GM23338 (cell line): ENCODE data around the gene PRSS27. TPM values are rescaled to one million over a fixed set of nuclear protein-coding genes. Genes with fewer than 3 reads are reported as not detected.

ENCODE experiments used
- ATAC-seq: fragments of 200-7000 bp; cut with Tn5 transposase; 3 replicates; pipeline ENCODE4 v1.9.1; 2020
- DNase-seq: peaks from one replicate; pipeline ENCODE4 v3.0.0-alpha.2; 2015; ENCODE audit warnings: low spot score
- H2AFZ ChIP-seq: fragments of 200-600 bp; sonication (generic); 2 replicates; pipeline ENCODE4 v1.8.0; 2016; ENCODE audit warnings: antibody characterized with exemption, mild to moderate bottlenecking, moderate library complexity
- H3F3A ChIP-seq: fragments of 200-600 bp; sonication (generic); replicated peaks from 2 replicates; pipeline ENCODE4 v1.8.0; 2017; ENCODE audit warnings: antibody characterized with exemption, mixed run types, low read depth
- H3K27ac ChIP-seq: fragments of 200-600 bp; sonication (generic); 2 replicates; pipeline ENCODE4 v1.6.1; 2016; ENCODE audit warnings: low read depth
- H3K27me3 ChIP-seq: fragments of 200-600 bp; sonication (generic); 2 replicates; pipeline ENCODE4 v1.8.0; 2016; ENCODE audit warnings: mild to moderate bottlenecking, mixed run types, moderate library complexity; ENCODE audit not compliant: insufficient read depth
- H3K36me3 ChIP-seq: fragments of 200-600 bp; sonication (generic); 2 replicates; pipeline ENCODE4 v1.8.0; 2016; ENCODE audit warnings: mild to moderate bottlenecking; ENCODE audit not compliant: insufficient read depth
- H3K4me1 ChIP-seq: fragments of 200-600 bp; sonication (generic); 2 replicates; pipeline ENCODE4 v1.8.0; 2016; ENCODE audit warnings: mild to moderate bottlenecking, moderate library complexity; ENCODE audit not compliant: insufficient read depth
- H3K4me2 ChIP-seq: fragments of 200-600 bp; sonication (generic); 2 replicates; pipeline ENCODE4 v1.7.1; 2017; ENCODE audit warnings: mixed run types
- H3K4me3 ChIP-seq: fragments of 200-600 bp; sonication (generic); 2 replicates; pipeline ENCODE4 v1.6.1; 2016; ENCODE audit warnings: mixed run types
- H3K79me2 ChIP-seq: fragments of 200-600 bp; sonication (generic); replicated peaks from 2 replicates; pipeline ENCODE4 v1.8.0; 2017; ENCODE audit warnings: mild to moderate bottlenecking; ENCODE audit not compliant: insufficient read depth
- H3K9me2 ChIP-seq: fragments of 200-600 bp; sonication (generic); 2 replicates; pipeline ENCODE4 v1.8.0; 2017; ENCODE audit not compliant: insufficient read depth
- H4K20me1 ChIP-seq: fragments of 200-600 bp; sonication (generic); replicated peaks from 2 replicates; pipeline ENCODE4 v1.8.0; 2017; ENCODE audit warnings: mild to moderate bottlenecking; ENCODE audit not compliant: insufficient read depth
- H3K27ac Mint-ChIP-seq: 2 replicates; pipeline ENCODE4 v1.8.0; 2020; ENCODE audit warnings: inconsistent platforms, mild to moderate bottlenecking, moderate library complexity, mixed read lengths
- H3K27me3 Mint-ChIP-seq: 3 replicates; pipeline ENCODE4 v1.8.0; 2022; ENCODE audit warnings: low read depth, mild to moderate bottlenecking, moderate library complexity, mixed read lengths, inconsistent platforms; ENCODE audit not compliant: insufficient read depth, poor library complexity
- H3K36me3 Mint-ChIP-seq: 3 replicates; pipeline ENCODE4 v1.8.0; 2021; ENCODE audit warnings: low read depth, mild to moderate bottlenecking, inconsistent platforms, moderate library complexity, mixed read lengths
- H3K4me1 Mint-ChIP-seq: 3 replicates; pipeline ENCODE4 v1.8.0; 2020; ENCODE audit warnings: mild to moderate bottlenecking, inconsistent platforms, mixed read lengths
- H3K4me3 Mint-ChIP-seq: 3 replicates; pipeline ENCODE4 v1.8.0; 2021; ENCODE audit warnings: moderate library complexity, mild to moderate bottlenecking, inconsistent platforms, mixed read lengths
- H3K9me3 Mint-ChIP-seq: 3 replicates; pipeline ENCODE4 v1.8.0; 2020; ENCODE audit warnings: moderate library complexity, mild to moderate bottlenecking, inconsistent platforms, mixed read lengths
- CREB1 ChIP-seq: fragments of 250-450 bp; sonication (Bioruptor Pico); IDR thresholded peaks from 2 replicates; pipeline ENCODE4 v1.5.0; 2020; ENCODE audit warnings: low read depth, mild to moderate bottlenecking, moderate library complexity
- EZH2 ChIP-seq: fragments of 200-600 bp; sonication (generic); IDR thresholded peaks from one replicate; pipeline ENCODE4 v1.8.0; 2017; ENCODE audit warnings: antibody characterized with exemption, mild to moderate bottlenecking, low read depth; ENCODE audit not compliant: unreplicated experiment
- EZH2phosphoT487 ChIP-seq: fragments of 200-600 bp; sonication (generic); IDR thresholded peaks from one replicate; pipeline ENCODE4 v1.8.1; 2018; ENCODE audit warnings: antibody characterized with exemption; ENCODE audit not compliant: unreplicated experiment
- JUNB ChIP-seq: IDR thresholded peaks from one replicate; pipeline ENCODE4 v1.6.1; 2016; ENCODE audit warnings: antibody characterized with exemption; ENCODE audit not compliant: unreplicated experiment
- NANOG ChIP-seq: IDR thresholded peaks from 2 replicates; pipeline ENCODE4 v1.6.1; 2016; ENCODE audit warnings: antibody characterized with exemption, borderline replicate concordance
- POLR2AphosphoS5 ChIP-seq: IDR thresholded peaks from 2 replicates; pipeline ENCODE4 v1.6.1; 2016; ENCODE audit warnings: antibody characterized with exemption, low read depth
- STAT1 ChIP-seq: IDR thresholded peaks from one replicate; pipeline ENCODE4 v1.6.1; 2016; ENCODE audit warnings: antibody characterized with exemption; ENCODE audit not compliant: unreplicated experiment
- ZNF114 ChIP-seq: fragments of 250-450 bp; sonication (Bioruptor Pico); IDR thresholded peaks from 2 replicates; pipeline ENCODE4 v1.5.0; 2020; ENCODE audit warnings: mild to moderate bottlenecking, moderate library complexity
- ZNF331 ChIP-seq: fragments of 250-450 bp; sonication (Bioruptor Pico); IDR thresholded peaks from 2 replicates; pipeline ENCODE4 v1.5.0; 2020; ENCODE audit warnings: low read depth, mild to moderate bottlenecking, moderate library complexity
- polyA plus RNA-seq: library from polyadenylated mRNA; unstranded; fragments of >200 nt; fragmentation: Nextera tagmentation; extraction: Ambion mirVana; gene quantifications from 2 replicates; pipeline ENCODE4 v1.2.1, GENCODE V29; 2016
- total RNA-seq: library from RNA; depleted of rRNA; stranded (reverse); fragments of >200 nt; shearing (Covaris generic); gene quantifications from 2 replicates; pipeline ENCODE4 v1.2.3, GENCODE V29; 2014
- TF ChIP-seq, protein P1 (sequence below), 2 experiments: fragments of 200-600 bp in 1 of 2; sonication (generic) in 1 of 2; conservative IDR thresholded peaks; 2 replicates each; pipeline versions ENCODE4 v1.5.1 to v1.6.1; 2016 to 2017; ENCODE audit warnings: antibody characterized with exemption in 2 of 2, low read depth in 2 of 2, mild to moderate bottlenecking in 2 of 2, moderate library complexity in 1 of 2
- TF ChIP-seq, protein P2 (sequence below): IDR thresholded peaks from 2 replicates; pipeline ENCODE4 v1.6.1; 2016; ENCODE audit warnings: antibody characterized with exemption
- TF ChIP-seq, protein P3 (sequence below): fragments of 250-450 bp; sonication (Bioruptor Pico); IDR thresholded peaks from 2 replicates; pipeline ENCODE4 v1.5.0; 2020; ENCODE audit warnings: mild to moderate bottlenecking, moderate library complexity
- TF ChIP-seq, protein P4 (sequence below): IDR thresholded peaks from one replicate; pipeline ENCODE4 v1.6.1; 2018; ENCODE audit warnings: antibody characterized with exemption; ENCODE audit not compliant: unreplicated experiment

The PRSS27 gene
- total and polyA plus RNA-seq, 2 experiments from 2014 or later: 0.73 to 1.6 TPM

DNA sequence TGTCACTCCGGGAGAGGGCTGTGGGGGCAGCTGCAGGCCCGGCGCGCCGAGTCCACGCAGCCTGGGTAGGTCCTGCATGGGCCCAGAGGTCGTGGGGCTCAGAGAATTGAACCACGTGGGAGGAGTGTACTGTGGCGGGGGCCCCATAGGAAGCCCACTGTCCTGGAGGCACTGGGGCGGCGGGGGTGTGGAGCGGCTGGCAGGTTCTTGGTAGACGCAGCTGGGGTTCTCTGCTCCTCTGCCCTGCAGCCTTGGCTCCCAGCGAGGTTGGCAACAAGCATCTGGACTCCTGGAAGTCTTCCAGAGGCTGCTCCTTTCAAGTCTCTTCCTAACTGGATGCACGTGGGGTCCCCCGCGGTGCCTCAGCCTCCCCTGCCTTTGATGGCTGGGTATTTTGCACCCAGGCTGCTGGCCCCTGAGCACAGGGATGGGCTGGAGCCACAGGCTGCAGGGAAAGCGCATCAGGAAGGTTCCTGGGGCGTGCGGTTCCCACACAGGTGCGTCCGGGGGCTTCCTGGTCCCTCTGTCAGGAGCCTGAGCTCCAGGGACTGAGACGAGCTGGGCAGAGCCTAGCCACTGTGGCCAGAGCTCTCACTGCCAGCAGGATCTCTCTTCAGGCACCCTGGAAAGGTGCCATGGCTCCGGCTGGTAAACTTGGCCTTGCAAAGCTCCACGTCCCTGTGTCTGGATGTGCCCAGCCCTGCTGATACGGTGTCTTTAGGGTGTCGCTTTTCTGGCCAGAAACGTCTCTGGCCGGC is 28.4 kb downstream of the PRSS27 start:
- no peak overlapping the region for H3K4me3 Mint-ChIP-seq
- DNase-seq (no peak), ATAC-seq (no peak)
- no peaks in the 10 kb centered on the region for H3K9me3 Mint-ChIP-seq
- H3K27me3 Mint-ChIP-seq: peaks cover 11% of the 10 kb centered on the region
- Histone ChIP-seq H3K4me3 (no peak overlapping the region), H2AFZ (no peak overlapping the region), H3K27me3 (no peaks in the 10 kb centered on the region), H3F3A (no peaks in the 10 kb centered on the region), H4K20me1 (no peaks in the 10 kb centered on the region; the same call in 1 of the 2 replicates), H3K79me2 (peaks cover 41% of the 10 kb centered on the region), H3K4me2 (no peak overlapping the region), H3K9me2 (no peaks in the 10 kb centered on the region), H3K27ac (no peak overlapping the region), H3K4me1 (no peaks in the 10 kb centered on the region), H3K36me3 (no peaks in the 10 kb centered on the region)
- TF ChIP-seq ZNF114 (CRISPR knock-in tag) (no peak), POLR2AphosphoS5 (no peak), STAT1 (no peak), CREB1 (no peak), ZNF331 (CRISPR knock-in tag) (no peak), NANOG (no peak), JUNB (no peak), EZH2phosphoT487 (no peak), EZH2 (no peak)
- TF ChIP-seq, protein P1, sequence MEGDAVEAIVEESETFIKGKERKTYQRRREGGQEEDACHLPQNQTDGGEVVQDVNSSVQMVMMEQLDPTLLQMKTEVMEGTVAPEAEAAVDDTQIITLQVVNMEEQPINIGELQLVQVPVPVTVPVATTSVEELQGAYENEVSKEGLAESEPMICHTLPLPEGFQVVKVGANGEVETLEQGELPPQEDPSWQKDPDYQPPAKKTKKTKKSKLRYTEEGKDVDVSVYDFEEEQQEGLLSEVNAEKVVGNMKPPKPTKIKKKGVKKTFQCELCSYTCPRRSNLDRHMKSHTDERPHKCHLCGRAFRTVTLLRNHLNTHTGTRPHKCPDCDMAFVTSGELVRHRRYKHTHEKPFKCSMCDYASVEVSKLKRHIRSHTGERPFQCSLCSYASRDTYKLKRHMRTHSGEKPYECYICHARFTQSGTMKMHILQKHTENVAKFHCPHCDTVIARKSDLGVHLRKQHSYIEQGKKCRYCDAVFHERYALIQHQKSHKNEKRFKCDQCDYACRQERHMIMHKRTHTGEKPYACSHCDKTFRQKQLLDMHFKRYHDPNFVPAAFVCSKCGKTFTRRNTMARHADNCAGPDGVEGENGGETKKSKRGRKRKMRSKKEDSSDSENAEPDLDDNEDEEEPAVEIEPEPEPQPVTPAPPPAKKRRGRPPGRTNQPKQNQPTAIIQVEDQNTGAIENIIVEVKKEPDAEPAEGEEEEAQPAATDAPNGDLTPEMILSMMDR (conservative IDR thresholded peaks at IDR 0.05; ENCODE audit: low read depth in 2 of 2): no peak
- TF ChIP-seq, protein P2, sequence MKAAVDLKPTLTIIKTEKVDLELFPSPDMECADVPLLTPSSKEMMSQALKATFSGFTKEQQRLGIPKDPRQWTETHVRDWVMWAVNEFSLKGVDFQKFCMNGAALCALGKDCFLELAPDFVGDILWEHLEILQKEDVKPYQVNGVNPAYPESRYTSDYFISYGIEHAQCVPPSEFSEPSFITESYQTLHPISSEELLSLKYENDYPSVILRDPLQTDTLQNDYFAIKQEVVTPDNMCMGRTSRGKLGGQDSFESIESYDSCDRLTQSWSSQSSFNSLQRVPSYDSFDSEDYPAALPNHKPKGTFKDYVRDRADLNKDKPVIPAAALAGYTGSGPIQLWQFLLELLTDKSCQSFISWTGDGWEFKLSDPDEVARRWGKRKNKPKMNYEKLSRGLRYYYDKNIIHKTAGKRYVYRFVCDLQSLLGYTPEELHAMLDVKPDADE: no peak
- TF ChIP-seq, protein P3, sequence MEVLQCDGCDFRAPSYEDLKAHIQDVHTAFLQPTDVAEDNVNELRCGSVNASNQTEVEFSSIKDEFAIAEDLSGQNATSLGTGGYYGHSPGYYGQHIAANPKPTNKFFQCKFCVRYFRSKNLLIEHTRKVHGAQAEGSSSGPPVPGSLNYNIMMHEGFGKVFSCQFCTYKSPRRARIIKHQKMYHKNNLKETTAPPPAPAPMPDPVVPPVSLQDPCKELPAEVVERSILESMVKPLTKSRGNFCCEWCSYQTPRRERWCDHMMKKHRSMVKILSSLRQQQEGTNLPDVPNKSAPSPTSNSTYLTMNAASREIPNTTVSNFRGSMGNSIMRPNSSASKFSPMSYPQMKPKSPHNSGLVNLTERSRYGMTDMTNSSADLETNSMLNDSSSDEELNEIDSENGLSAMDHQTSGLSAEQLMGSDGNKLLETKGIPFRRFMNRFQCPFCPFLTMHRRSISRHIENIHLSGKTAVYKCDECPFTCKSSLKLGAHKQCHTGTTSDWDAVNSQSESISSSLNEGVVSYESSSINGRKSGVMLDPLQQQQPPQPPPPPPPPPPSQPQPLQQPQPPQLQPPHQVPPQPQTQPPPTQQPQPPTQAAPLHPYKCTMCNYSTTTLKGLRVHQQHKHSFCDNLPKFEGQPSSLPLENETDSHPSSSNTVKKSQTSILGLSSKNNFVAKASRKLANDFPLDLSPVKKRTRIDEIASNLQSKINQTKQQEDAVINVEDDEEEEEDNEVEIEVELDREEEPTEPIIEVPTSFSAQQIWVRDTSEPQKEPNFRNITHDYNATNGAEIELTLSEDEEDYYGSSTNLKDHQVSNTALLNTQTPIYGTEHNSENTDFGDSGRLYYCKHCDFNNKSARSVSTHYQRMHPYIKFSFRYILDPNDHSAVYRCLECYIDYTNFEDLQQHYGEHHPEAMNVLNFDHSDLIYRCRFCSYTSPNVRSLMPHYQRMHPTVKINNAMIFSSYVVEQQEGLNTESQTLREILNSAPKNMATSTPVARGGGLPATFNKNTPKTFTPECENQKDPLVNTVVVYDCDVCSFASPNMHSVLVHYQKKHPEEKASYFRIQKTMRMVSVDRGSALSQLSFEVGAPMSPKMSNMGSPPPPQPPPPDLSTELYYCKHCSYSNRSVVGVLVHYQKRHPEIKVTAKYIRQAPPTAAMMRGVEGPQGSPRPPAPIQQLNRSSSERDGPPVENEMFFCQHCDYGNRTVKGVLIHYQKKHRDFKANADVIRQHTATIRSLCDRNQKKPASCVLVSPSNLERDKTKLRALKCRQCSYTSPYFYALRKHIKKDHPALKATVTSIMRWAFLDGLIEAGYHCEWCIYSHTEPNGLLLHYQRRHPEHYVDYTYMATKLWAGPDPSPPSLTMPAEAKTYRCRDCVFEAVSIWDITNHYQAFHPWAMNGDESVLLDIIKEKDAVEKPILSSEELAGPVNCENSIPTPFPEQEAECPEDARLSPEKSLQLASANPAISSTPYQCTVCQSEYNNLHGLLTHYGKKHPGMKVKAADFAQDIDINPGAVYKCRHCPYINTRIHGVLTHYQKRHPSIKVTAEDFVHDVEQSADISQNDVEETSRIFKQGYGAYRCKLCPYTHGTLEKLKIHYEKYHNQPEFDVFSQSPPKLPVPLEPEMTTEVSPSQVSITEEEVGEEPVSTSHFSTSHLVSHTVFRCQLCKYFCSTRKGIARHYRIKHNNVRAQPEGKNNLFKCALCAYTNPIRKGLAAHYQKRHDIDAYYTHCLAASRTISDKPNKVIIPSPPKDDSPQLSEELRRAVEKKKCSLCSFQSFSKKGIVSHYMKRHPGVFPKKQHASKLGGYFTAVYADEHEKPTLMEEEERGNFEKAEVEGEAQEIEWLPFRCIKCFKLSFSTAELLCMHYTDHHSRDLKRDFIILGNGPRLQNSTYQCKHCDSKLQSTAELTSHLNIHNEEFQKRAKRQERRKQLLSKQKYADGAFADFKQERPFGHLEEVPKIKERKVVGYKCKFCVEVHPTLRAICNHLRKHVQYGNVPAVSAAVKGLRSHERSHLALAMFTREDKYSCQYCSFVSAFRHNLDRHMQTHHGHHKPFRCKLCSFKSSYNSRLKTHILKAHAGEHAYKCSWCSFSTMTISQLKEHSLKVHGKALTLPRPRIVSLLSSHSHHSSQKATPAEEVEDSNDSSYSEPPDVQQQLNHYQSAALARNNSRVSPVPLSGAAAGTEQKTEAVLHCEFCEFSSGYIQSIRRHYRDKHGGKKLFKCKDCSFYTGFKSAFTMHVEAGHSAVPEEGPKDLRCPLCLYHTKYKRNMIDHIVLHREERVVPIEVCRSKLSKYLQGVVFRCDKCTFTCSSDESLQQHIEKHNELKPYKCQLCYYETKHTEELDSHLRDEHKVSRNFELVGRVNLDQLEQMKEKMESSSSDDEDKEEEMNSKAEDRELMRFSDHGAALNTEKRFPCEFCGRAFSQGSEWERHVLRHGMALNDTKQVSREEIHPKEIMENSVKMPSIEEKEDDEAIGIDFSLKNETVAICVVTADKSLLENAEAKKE (CRISPR knock-in tag): no peak
- TF ChIP-seq, protein P4, sequence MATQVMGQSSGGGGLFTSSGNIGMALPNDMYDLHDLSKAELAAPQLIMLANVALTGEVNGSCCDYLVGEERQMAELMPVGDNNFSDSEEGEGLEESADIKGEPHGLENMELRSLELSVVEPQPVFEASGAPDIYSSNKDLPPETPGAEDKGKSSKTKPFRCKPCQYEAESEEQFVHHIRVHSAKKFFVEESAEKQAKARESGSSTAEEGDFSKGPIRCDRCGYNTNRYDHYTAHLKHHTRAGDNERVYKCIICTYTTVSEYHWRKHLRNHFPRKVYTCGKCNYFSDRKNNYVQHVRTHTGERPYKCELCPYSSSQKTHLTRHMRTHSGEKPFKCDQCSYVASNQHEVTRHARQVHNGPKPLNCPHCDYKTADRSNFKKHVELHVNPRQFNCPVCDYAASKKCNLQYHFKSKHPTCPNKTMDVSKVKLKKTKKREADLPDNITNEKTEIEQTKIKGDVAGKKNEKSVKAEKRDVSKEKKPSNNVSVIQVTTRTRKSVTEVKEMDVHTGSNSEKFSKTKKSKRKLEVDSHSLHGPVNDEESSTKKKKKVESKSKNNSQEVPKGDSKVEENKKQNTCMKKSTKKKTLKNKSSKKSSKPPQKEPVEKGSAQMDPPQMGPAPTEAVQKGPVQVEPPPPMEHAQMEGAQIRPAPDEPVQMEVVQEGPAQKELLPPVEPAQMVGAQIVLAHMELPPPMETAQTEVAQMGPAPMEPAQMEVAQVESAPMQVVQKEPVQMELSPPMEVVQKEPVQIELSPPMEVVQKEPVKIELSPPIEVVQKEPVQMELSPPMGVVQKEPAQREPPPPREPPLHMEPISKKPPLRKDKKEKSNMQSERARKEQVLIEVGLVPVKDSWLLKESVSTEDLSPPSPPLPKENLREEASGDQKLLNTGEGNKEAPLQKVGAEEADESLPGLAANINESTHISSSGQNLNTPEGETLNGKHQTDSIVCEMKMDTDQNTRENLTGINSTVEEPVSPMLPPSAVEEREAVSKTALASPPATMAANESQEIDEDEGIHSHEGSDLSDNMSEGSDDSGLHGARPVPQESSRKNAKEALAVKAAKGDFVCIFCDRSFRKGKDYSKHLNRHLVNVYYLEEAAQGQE: no peak
- H3K4me1 Mint-ChIP-seq: peaks cover 9% of the 10 kb centered on the region
- no peaks in the 10 kb centered on the region for H3K36me3 Mint-ChIP-seq
- H3K27ac Mint-ChIP-seq: no peak overlapping the region
